H1 (cell line): ENCODE data around the gene TEAD1. TPM values are rescaled to one million over a fixed set of nuclear protein-coding genes. Genes with fewer than 3 reads are reported as not detected.

Source experiments
- CTCF ChIA-PET: fragments of 300-600 bp; sonication (Branson Sonifier 250); formaldehyde crosslinking; loops from one replicate; lab custom pipeline; 2021; ENCODE audit not compliant: partially characterized antibody; lab: Charles Lee
- POLR2A ChIA-PET: fragments of 300-600 bp; sonication (Branson Sonifier 250); formaldehyde crosslinking; loops from one replicate; lab custom pipeline; 2021; ENCODE audit warnings: inconsistent platforms; ENCODE audit not compliant: partially characterized antibody; lab: Charles Lee
- DNase-seq, 2 experiments: peaks; one replicate each; pipeline versions ENCODE4 v3.0.0 to v3.0.0-alpha.2; 2010 to 2022; ENCODE audit warnings: low spot score in 2 of 2, low read depth in 1 of 2, mixed read lengths in 1 of 2
- FAIRE-seq: peaks from 2 replicates; lab custom pipeline; 2011; peaks lifted over from hg19 to GRCh38; lab: Jason Lieb, UNC
- H2AFZ ChIP-seq: 2 replicates; pipeline ENCODE4 v1.8.1; 2012; ENCODE audit warnings: low read length, inconsistent platforms
- H2AK5ac ChIP-seq: 2 replicates; pipeline ENCODE4 v1.6.1; 2013; ENCODE audit warnings: low read depth, low read length
- H2BK120ac ChIP-seq: replicated peaks from 2 replicates; pipeline ENCODE3; 2013; ENCODE audit warnings: low read depth, low read length, inconsistent platforms
- H2BK12ac ChIP-seq: 2 replicates; pipeline ENCODE4 v1.6.1; 2013; ENCODE audit warnings: low read depth, low read length
- H2BK15ac ChIP-seq: 2 replicates; pipeline ENCODE4 v1.6.1; 2013; ENCODE audit warnings: low read length
- H2BK20ac ChIP-seq: 2 replicates; pipeline ENCODE4 v1.6.1; 2013; ENCODE audit warnings: low read length
- H2BK5ac ChIP-seq: 2 replicates; pipeline ENCODE4 v1.6.1; 2013; ENCODE audit warnings: low read depth, low read length
- H3K14ac ChIP-seq: 2 replicates; pipeline ENCODE4 v1.6.1; 2013; ENCODE audit warnings: inconsistent platforms; ENCODE audit not compliant: insufficient read length
- H3K18ac ChIP-seq: 2 replicates; pipeline ENCODE4 v1.6.1; 2013; ENCODE audit warnings: low read length; ENCODE audit errors: extremely low read depth
- H3K23ac ChIP-seq: 2 replicates; pipeline ENCODE4 v1.6.1; 2013; ENCODE audit warnings: inconsistent platforms; ENCODE audit not compliant: insufficient read length
- H3K23me2 ChIP-seq: 2 replicates; pipeline ENCODE4 v1.6.1; 2013; ENCODE audit warnings: low read depth, low read length
- H3K27ac ChIP-seq: 2 replicates; pipeline ENCODE4 v1.6.1; 2011; ENCODE audit warnings: low read depth, low read length, inconsistent platforms
- H3K27me3 ChIP-seq, 4 experiments: replicated peaks in 1 of 4; 1 replicate in 1 of 4; 2 replicates in 3 of 4; pipeline versions ENCODE4 v1.6.1 to v1.8.1; 2011 to 2013; ENCODE audit warnings: low read length in 3 of 4, mild to moderate bottlenecking in 3 of 4, inconsistent platforms in 2 of 4, mixed read lengths in 2 of 4, moderate library complexity in 1 of 4; ENCODE audit not compliant: control insufficient read depth in 3 of 4, insufficient read depth in 3 of 4; ENCODE audit errors: extremely low read depth in 1 of 4
- H3K36me3 ChIP-seq, 4 experiments: 2 replicates each; pipeline versions ENCODE4 v1.6.1 to v1.8.1; 2011 to 2013; ENCODE audit warnings: mild to moderate bottlenecking in 4 of 4, low read length in 3 of 4, moderate library complexity in 2 of 4, control low read depth in 1 of 4, inconsistent platforms in 1 of 4; ENCODE audit not compliant: insufficient read depth in 4 of 4, control insufficient read depth in 2 of 4
- H3K4ac ChIP-seq: replicated peaks from 2 replicates; pipeline ENCODE3; 2013; ENCODE audit warnings: low read length, low read depth, mixed read lengths, inconsistent platforms; ENCODE audit not compliant: insufficient read length
- H3K4me1 ChIP-seq, 4 experiments: replicated peaks in 1 of 4; 1 replicate in 1 of 4; 2 replicates in 3 of 4; pipeline versions ENCODE4 v1.6.1 to v1.8.1; 2011 to 2013; ENCODE audit warnings: low read length in 3 of 4, inconsistent platforms in 2 of 4, mixed read lengths in 1 of 4; ENCODE audit not compliant: insufficient read depth in 4 of 4, control insufficient read depth in 3 of 4
- H3K4me2 ChIP-seq, 2 experiments: 2 replicates each; pipeline versions ENCODE4 v1.6.1 to v1.8.1; 2011 to 2013; ENCODE audit warnings: low read depth in 2 of 2, low read length in 2 of 2, control low read depth in 1 of 2, inconsistent platforms in 1 of 2, mild to moderate bottlenecking in 1 of 2; ENCODE audit not compliant: insufficient read depth in 1 of 2
- H3K4me3 ChIP-seq, 4 experiments: fragments of 200-600, 300-600 bp in 1 of 4; sonication (generic), shearing (Covaris generic), sonication (Bioruptor Twin) in 1 of 4; 2 replicates each; pipeline versions ENCODE4 v1.5.1 to v1.8.1; 2011 to 2016; ENCODE audit warnings: low read length in 4 of 4, low read depth in 3 of 4, control low read depth in 2 of 4, inconsistent platforms in 2 of 4, mild to moderate bottlenecking in 2 of 4, mixed read lengths in 1 of 4, moderate library complexity in 1 of 4; ENCODE audit not compliant: insufficient read depth in 2 of 4; ENCODE audit errors: extremely low read depth in 1 of 4
- H3K56ac ChIP-seq: replicated peaks from 2 replicates; pipeline ENCODE3; 2013; ENCODE audit warnings: low read depth, mild to moderate bottlenecking, mixed read lengths, low read length, inconsistent platforms; ENCODE audit not compliant: insufficient read length
- H3K79me1 ChIP-seq: 2 replicates; pipeline ENCODE4 v1.6.1; 2013; ENCODE audit warnings: low read depth, low read length, control low read depth
- H3K79me2 ChIP-seq, 2 experiments: 2 replicates each; pipeline versions ENCODE4 v1.6.1 to v1.8.1; 2012 to 2013; ENCODE audit warnings: low read length in 2 of 2, mild to moderate bottlenecking in 2 of 2, inconsistent platforms in 1 of 2; ENCODE audit not compliant: insufficient read depth in 2 of 2, control insufficient read depth in 1 of 2
- H3K9ac ChIP-seq, 4 experiments: replicated peaks in 1 of 4; 1 replicate in 1 of 4; 2 replicates in 3 of 4; pipeline versions ENCODE4 v1.6.1 to v1.8.1; 2011 to 2013; ENCODE audit warnings: low read depth in 3 of 4, low read length in 3 of 4, control low read depth in 2 of 4, mild to moderate bottlenecking in 2 of 4, moderate library complexity in 2 of 4, inconsistent platforms in 1 of 4; ENCODE audit errors: extremely low read depth in 1 of 4
- H3K9me3 ChIP-seq, 2 experiments: 2 replicates each; pipeline versions ENCODE4 v1.6.1 to v1.8.1; 2012 to 2013; ENCODE audit warnings: mild to moderate bottlenecking in 2 of 2, moderate library complexity in 2 of 2, control low read depth in 1 of 2, inconsistent platforms in 1 of 2, low read depth in 1 of 2, low read length in 1 of 2, mixed read lengths in 1 of 2; ENCODE audit not compliant: insufficient read depth in 2 of 2
- H4K20me1 ChIP-seq, 2 experiments: replicated peaks in 1 of 2; 2 replicates each; pipeline versions ENCODE3 to v1.8.1; 2011 to 2013; ENCODE audit warnings: inconsistent platforms in 2 of 2, low read length in 2 of 2, mild to moderate bottlenecking in 1 of 2; ENCODE audit not compliant: insufficient read depth in 2 of 2, control insufficient read depth in 1 of 2
- H4K5ac ChIP-seq: 2 replicates; pipeline ENCODE4 v1.6.1; 2013; ENCODE audit warnings: low read length, low read depth, mixed read lengths, inconsistent platforms; ENCODE audit not compliant: insufficient read length
- H4K8ac ChIP-seq: 2 replicates; pipeline ENCODE4 v1.8.0; 2013; ENCODE audit warnings: mild to moderate bottlenecking, moderate library complexity, low read length, inconsistent platforms; ENCODE audit not compliant: insufficient read depth; ENCODE audit errors: extremely low read depth
- H4K91ac ChIP-seq: replicated peaks from 2 replicates; pipeline ENCODE3; 2013; ENCODE audit warnings: low read length, mixed read lengths, inconsistent platforms; ENCODE audit not compliant: insufficient read length
- CEBPB ChIP-seq: IDR thresholded peaks from 2 replicates; pipeline ENCODE4 v1.6.1; 2012; ENCODE audit warnings: low read depth, low read length
- CTBP2 ChIP-seq: IDR thresholded peaks from 2 replicates; pipeline ENCODE4 v1.7.0; 2011; ENCODE audit warnings: borderline replicate concordance, mild to moderate bottlenecking, moderate library complexity, mixed read lengths, low read length; ENCODE audit not compliant: insufficient read depth, insufficient read length
- HDAC6 ChIP-seq: IDR thresholded peaks from one replicate; pipeline ENCODE4 v1.7.1; 2012; ENCODE audit warnings: low read depth, mild to moderate bottlenecking, inconsistent platforms, low read length, moderate library complexity
- RNF2 ChIP-seq: fragments of 200-900, 300-1000 bp; sonication (generic); IDR thresholded peaks from 2 replicates; pipeline ENCODE4 v1.7.1; 2016; ENCODE audit warnings: borderline replicate concordance, low read depth, mild to moderate bottlenecking, antibody characterized with exemption, low read length; ENCODE audit not compliant: poor library complexity, severe bottlenecking; ENCODE audit errors: missing control alignments
- SIX5 ChIP-seq: IDR thresholded peaks from 2 replicates; pipeline ENCODE4 v1.6.1; 2011; ENCODE audit warnings: mild to moderate bottlenecking, low read depth, low read length
- SP4 ChIP-seq: IDR thresholded peaks from 2 replicates; pipeline ENCODE4 v1.6.1; 2012; ENCODE audit warnings: low read length, inconsistent platforms
- YY1 ChIP-seq: IDR thresholded peaks from 2 replicates; pipeline ENCODE4 v1.6.1; 2011; ENCODE audit warnings: low read depth, mild to moderate bottlenecking, low read length
- ZNF274 ChIP-seq: IDR thresholded peaks from 2 replicates; pipeline ENCODE4 v1.7.0; 2012; ENCODE audit warnings: low read length, borderline replicate concordance; ENCODE audit errors: extremely low read depth
- WGBS, 2 experiments: shearing (Covaris generic) in 1 of 2; methylation state at CpG; one replicate each; pipeline versions ENCODE4 v1.1.6 to v1.1.7; 2013 to 2015; ENCODE audit warnings: low lambda C conversion rate in 2 of 2, mixed read lengths in 2 of 2, inconsistent platforms in 1 of 2, low coverage in 1 of 2, missing lambda C conversion rate in 1 of 2; ENCODE audit not compliant: insufficient replicate concordance in 2 of 2, insufficient coverage in 1 of 2, insufficient read length in 1 of 2; ENCODE audit errors: extremely low coverage in 1 of 2, missing lambda C conversion rate in 1 of 2; 5-methylcytosine and 5-hydroxymethylcytosine counted together
- polyA plus RNA-seq, 7 experiments: library from polyadenylated mRNA; depleted of rRNA in 3 of 7; stranded (reverse) in 5 of 7; unstranded in 2 of 7; fragments of >200 nt in 5 of 7; fragments of 200-250 nt in 2 of 7; gene quantifications; 1 replicate in 5 of 7; 2 replicates in 1 of 7; 4 replicates in 1 of 7; pipeline versions ENCODE4 v1.2.1 to v1.2.3, GENCODE V29; 2011 to 2013; ENCODE audit warnings: missing spikeins in 2 of 7, mixed read lengths in 2 of 7
- total RNA-seq: library from RNA; stranded (reverse); fragmentation: NEBNext Ultra II Directional; extraction: Animal tissue kit (Norgen Biotek cat#: 25700); gene quantifications from 2 replicates; pipeline ENCODE4 v1.2.1, GENCODE V29; 2021
- TF ChIP-seq, protein P1 (sequence below), 3 experiments: IDR thresholded peaks; 1 replicate in 2 of 3; 2 replicates in 1 of 3; pipeline versions ENCODE4 v1.5.1 to v1.6.1; 2011; ENCODE audit warnings: low read length in 3 of 3, mild to moderate bottlenecking in 3 of 3, inconsistent platforms in 2 of 3, low read depth in 1 of 3, moderate library complexity in 1 of 3; ENCODE audit not compliant: insufficient read depth in 1 of 3; ENCODE audit errors: control extremely low read depth in 1 of 3

The TEAD1 gene
- total and polyA plus RNA-seq, 2 of the 8 experiments (the other 6 are each of a cell fraction or from before 2014, with no cell fraction given), result 15.6 to 67.4 TPM

DNA sequence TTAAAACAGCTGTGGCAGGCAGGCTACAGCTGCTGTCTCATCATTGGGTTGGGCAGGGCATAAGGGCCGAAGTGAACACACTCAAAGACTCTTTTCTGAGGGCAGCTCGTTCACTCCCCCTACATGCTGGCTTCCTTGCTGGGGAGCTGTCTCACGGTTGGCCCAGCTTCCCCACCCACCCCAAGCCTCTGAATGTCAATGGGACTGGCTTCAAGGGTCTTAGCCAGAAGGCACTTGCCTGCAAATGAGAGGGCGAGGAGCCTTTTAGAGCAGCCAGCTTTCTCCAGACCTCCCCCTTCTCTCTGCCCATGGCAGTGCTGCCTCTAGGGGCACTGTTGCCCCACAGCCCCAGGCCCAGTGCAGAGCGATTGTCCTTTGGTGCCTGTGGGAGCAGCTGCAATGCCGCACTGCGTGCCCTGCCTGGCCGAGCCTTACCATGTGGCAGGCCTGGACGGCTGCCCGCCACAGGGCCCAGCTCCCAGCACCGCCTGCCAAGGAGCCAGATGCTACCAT, 240.2 kb downstream of the TEAD1 start:
- Histone ChIP-seq H3K9ac (no peak overlapping the region; a peak in 1 of 7 replicates), H4K20me1 (no peaks in the 10 kb centered on the region)
- TF ChIP-seq RNF2 (no peak), SIX5 (no peak), HDAC6 (no peak), CEBPB (no peak), YY1 (peak; percentile 81), CTBP2 (peak; percentile 63), SP4 (no peak), ZNF274 (no peak)
- TF ChIP-seq, protein P1, sequence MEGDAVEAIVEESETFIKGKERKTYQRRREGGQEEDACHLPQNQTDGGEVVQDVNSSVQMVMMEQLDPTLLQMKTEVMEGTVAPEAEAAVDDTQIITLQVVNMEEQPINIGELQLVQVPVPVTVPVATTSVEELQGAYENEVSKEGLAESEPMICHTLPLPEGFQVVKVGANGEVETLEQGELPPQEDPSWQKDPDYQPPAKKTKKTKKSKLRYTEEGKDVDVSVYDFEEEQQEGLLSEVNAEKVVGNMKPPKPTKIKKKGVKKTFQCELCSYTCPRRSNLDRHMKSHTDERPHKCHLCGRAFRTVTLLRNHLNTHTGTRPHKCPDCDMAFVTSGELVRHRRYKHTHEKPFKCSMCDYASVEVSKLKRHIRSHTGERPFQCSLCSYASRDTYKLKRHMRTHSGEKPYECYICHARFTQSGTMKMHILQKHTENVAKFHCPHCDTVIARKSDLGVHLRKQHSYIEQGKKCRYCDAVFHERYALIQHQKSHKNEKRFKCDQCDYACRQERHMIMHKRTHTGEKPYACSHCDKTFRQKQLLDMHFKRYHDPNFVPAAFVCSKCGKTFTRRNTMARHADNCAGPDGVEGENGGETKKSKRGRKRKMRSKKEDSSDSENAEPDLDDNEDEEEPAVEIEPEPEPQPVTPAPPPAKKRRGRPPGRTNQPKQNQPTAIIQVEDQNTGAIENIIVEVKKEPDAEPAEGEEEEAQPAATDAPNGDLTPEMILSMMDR (IDR thresholded peaks at IDR 0.05; ENCODE audit: control extremely low read depth in 1 of 3, insufficient read depth in 1 of 3, low read depth in 1 of 3, low read length in 3 of 3), result peak; percentile 86 to 98 (median 94)

More for the DNA sequence above, 240.2 kb downstream of the TEAD1 start:
- DNase-seq (peak; percentile 87 to 89), FAIRE-seq (peak; percentile 71)
- H3K18ac ChIP-seq, result no peak overlapping the region; the same call in none of the 2 replicates
- no peaks in the 10 kb centered on the region; a peak in 1 of 8 replicates for H3K36me3 ChIP-seq
- H4K91ac ChIP-seq, result no peak overlapping the region
- no peaks in the 10 kb centered on the region for H3K9me3 ChIP-seq
- H2BK120ac ChIP-seq, result no peak overlapping the region
- H3K27me3 ChIP-seq, result no peaks in the 10 kb centered on the region
- no peaks in the 10 kb centered on the region for H3K79me1 ChIP-seq
- WGBS, 2 experiments, result 16% methylated on average over 11 of the region's 11 CpGs; no CpG with 5 or more reads in 1 of the 2 experiments
- peak overlapping the region in 1 of 4 experiments; percentile 21; a peak in 2 of 8 replicates for H3K4me3 ChIP-seq
- peak overlapping the region; percentile 37 to 44 for H3K4me2 ChIP-seq
- peak overlapping the region; percentile 20; the same call in 1 of the 2 replicates for H3K27ac ChIP-seq
- ChIA-PET CTCF (interaction anchor here (0.6 to 2.7 kb wide), 37 partner anchors 9 to 629 kb away, joined by 3 to 13 read pairs (median 3); no protein-coding TSS in a partner anchor), POLR2A (interaction anchor here (1.1 kb wide), 1 partner anchor 96 kb away, joined by 3 read pairs; no protein-coding TSS in a partner anchor)
- 0 out of 2 replicates have a peak overlapping the region, but pooled peaks have one; percentile 53 for H2BK15ac ChIP-seq
- H2AK5ac ChIP-seq, result no peak overlapping the region
- peaks cover 7 to 18% (median 10%) of the 10 kb centered on the region in 4 experiments for H3K4me1 ChIP-seq
- no peak overlapping the region for H3K14ac ChIP-seq
- peaks cover 0 to 4% of the 10 kb centered on the region in 2 experiments; a peak in 1 of 4 replicates for H3K79me2 ChIP-seq
- no peak overlapping the region for H2AFZ ChIP-seq
- H4K8ac ChIP-seq, result no peak overlapping the region
- H2BK12ac ChIP-seq, result no peak overlapping the region
- no peak overlapping the region for H3K23ac ChIP-seq
- H2BK20ac ChIP-seq, result peak overlapping the region; percentile 75; the same call in 1 of the 2 replicates
- no peak overlapping the region for H4K5ac ChIP-seq
- no peak overlapping the region for H3K4ac ChIP-seq
- peak overlapping the region; percentile 87 for H2BK5ac ChIP-seq
- H3K23me2 ChIP-seq, result no peaks in the 10 kb centered on the region
- H3K56ac ChIP-seq, result no peak overlapping the region
